Type B pancreatic cell (in vitro differentiated cells): ENCODE measurements around the gene CACNA1F. TPM values are rescaled to one million over a fixed set of nuclear protein-coding genes. Genes with fewer than 3 reads are reported as not detected.

Experiments
- DNase-seq: peaks from one replicate; pipeline ENCODE4 v3.0.0; 2021; ENCODE audit warnings: mixed read lengths; ENCODE audit not compliant: unreplicated experiment; ENCODE audit errors: extremely low spot score
- H3K27ac Mint-ChIP-seq: 2 replicates; pipeline ENCODE4 v1.8.0; 2021; ENCODE audit warnings: mild to moderate bottlenecking, mixed read lengths
- H3K27me3 Mint-ChIP-seq: 2 replicates; pipeline ENCODE4 v1.8.0; 2021; ENCODE audit warnings: mixed read lengths
- H3K36me3 Mint-ChIP-seq: 2 replicates; pipeline ENCODE4 v1.8.0; 2021; ENCODE audit warnings: mixed read lengths
- H3K4me1 Mint-ChIP-seq: one replicate; pipeline ENCODE4 v1.8.0; 2021; ENCODE audit warnings: mixed read lengths; ENCODE audit not compliant: unreplicated experiment
- H3K4me3 Mint-ChIP-seq: 2 replicates; pipeline ENCODE4 v1.8.0; 2021; ENCODE audit warnings: mild to moderate bottlenecking, mixed read lengths
- H3K9me3 Mint-ChIP-seq: 2 replicates; pipeline ENCODE4 v1.8.0; 2021; ENCODE audit warnings: mixed read lengths
- CTCF ChIP-seq: fragments of 200-600 bp; sonication (generic); conservative IDR thresholded peaks from 2 replicates; pipeline ENCODE4 v1.5.0; 2021; ENCODE audit warnings: antibody characterized with exemption, mild to moderate bottlenecking
- total RNA-seq: library from RNA; stranded (reverse); gene quantifications from 2 replicates; pipeline ENCODE4 v1.2.1, GENCODE V29; 2021; ENCODE audit warnings: low replicate concordance

CACNA1F gene
- total RNA-seq, 1 donor from 2014 or later: 0.17 TPM

GRCh38 chrX:49209434-49210251 is 23.5 kb downstream of the CACNA1F start:
- H3K4me1 Mint-ChIP-seq: no peaks in the 10 kb centered on the region
- no peaks in the 10 kb centered on the region for H3K36me3 Mint-ChIP-seq
- H3K9me3 Mint-ChIP-seq: no peaks in the 10 kb centered on the region
- H3K4me3 Mint-ChIP-seq: no peak overlapping the region
- no peak overlapping the region for H3K27ac Mint-ChIP-seq
- TF ChIP-seq CTCF: no peak
- no peaks in the 10 kb centered on the region for H3K27me3 Mint-ChIP-seq
- no peak for DNase-seq

- TF ChIP-seq CTCF: no peak
- H3K4me3 Mint-ChIP-seq: no peak overlapping the region
- no peaks in the 10 kb centered on the region for H3K9me3 Mint-ChIP-seq
- no peak for DNase-seq
- no peaks in the 10 kb centered on the region for H3K36me3 Mint-ChIP-seq
- H3K4me1 Mint-ChIP-seq: no peaks in the 10 kb centered on the region
- no peaks in the 10 kb centered on the region for H3K27me3 Mint-ChIP-seq
- H3K27ac Mint-ChIP-seq: no peak overlapping the region
Observed at GRCh38 chrX:49208399-49208798, 24.7 kb downstream of the CACNA1F start.

- no peaks in the 10 kb centered on the region for H3K27me3 Mint-ChIP-seq
- H3K9me3 Mint-ChIP-seq: no peaks in the 10 kb centered on the region
- H3K27ac Mint-ChIP-seq: no peak overlapping the region
- no peak overlapping the region for H3K4me3 Mint-ChIP-seq
- no peaks in the 10 kb centered on the region for H3K36me3 Mint-ChIP-seq
- TF ChIP-seq CTCF: no peak
- no peaks in the 10 kb centered on the region for H3K4me1 Mint-ChIP-seq
- no peak for DNase-seq
Observed at GRCh38 chrX:49206543-49206942, 26.6 kb downstream of the CACNA1F start.

- H3K27ac Mint-ChIP-seq: no peak overlapping the region
- H3K27me3 Mint-ChIP-seq: no peaks in the 10 kb centered on the region
- H3K36me3 Mint-ChIP-seq: no peaks in the 10 kb centered on the region
- H3K9me3 Mint-ChIP-seq: no peaks in the 10 kb centered on the region
- no peak for TF ChIP-seq CTCF
- no peak overlapping the region for H3K4me3 Mint-ChIP-seq
- H3K4me1 Mint-ChIP-seq: no peaks in the 10 kb centered on the region
- no peak for DNase-seq
Observed at GRCh38 chrX:49205443-49205842, 27.7 kb downstream of the CACNA1F start.

GRCh38 chrX:49204709-49205108 is 28.4 kb downstream of the CACNA1F start:
- no peak for DNase-seq
- no peaks in the 10 kb centered on the region for H3K9me3 Mint-ChIP-seq
- no peaks in the 10 kb centered on the region for H3K27me3 Mint-ChIP-seq
- no peak overlapping the region for H3K4me3 Mint-ChIP-seq
- H3K27ac Mint-ChIP-seq: no peak overlapping the region
- TF ChIP-seq CTCF: no peak
- H3K4me1 Mint-ChIP-seq: no peaks in the 10 kb centered on the region
- no peaks in the 10 kb centered on the region for H3K36me3 Mint-ChIP-seq
